ENCODE results near the gene INO80C.
A peak's percentile ranks its signal among the peaks of the same experiment; 100 is the strongest.
"Not testable (repeated sequence)": the region's sequence is repeated elsewhere in the genome, so short reads cannot be mapped to it uniquely, and the experiment has no call there.

The INO80C gene

DNA sequence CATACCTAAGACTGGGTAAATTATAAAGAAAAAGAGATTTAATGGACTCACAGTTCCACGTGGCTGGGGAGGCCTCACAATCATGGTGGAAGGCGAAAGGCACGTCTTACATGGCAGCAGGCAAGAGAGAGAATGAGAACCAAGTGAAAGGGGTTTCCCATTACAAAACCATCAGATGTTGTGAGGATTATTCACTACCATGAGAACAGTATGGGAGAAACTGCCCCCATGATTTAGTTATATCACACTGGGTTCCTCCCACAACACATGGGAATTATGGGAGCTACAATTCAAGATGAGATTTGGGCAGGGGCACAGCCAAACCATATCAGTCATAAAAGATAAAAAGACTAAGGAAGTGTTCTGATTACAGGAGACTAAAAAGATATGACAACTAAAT lies 8.5 kb downstream of the INO80C start:
- DNase-seq (ENCODE audit: low read depth in 2 of 2) = not testable (repeated sequence)

DNA sequence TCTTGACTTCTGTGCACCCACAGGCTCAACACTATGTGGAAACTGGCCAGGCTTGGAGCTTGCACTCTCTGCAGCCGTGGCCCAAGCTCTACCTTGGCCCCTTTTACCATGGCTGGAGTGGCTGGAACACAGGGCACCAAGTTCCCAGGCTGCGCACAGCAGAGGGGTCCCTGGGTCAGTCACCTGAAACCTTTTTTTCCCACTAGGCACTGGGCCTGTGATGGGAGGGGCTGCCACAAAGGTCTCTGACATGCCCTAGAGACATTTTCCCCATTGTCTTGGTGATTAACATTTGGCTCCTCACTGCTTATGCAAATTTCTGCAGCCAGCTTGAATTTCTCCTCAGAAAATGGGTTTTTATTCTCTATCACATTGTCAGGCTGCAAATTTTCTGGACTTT lies 9.4 kb downstream of the INO80C start:
- not testable (repeated sequence) for DNase-seq (ENCODE audit: low read depth in 2 of 2)

DNA sequence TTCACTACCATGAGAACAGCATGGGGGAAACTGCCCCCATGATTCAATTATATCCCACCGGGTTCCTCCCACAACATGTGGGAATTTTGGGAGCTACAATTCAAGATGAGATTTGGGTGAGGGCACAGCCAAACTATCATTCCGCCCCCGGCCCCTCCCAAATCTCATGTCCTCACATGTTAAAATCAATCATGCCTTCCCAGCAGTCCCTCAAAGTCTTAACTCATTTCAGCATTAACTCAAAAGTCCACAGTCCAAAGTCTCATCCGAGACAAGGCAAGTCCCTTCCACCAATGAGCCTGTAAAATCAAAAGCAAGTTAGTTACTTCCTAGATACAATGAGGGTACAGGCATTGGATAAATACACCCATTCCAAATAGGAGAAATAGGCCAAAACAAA lies 10.2 kb downstream of the INO80C start:
- DNase-seq (ENCODE audit: low read depth in 2 of 2) = not testable (repeated sequence)

DNA sequence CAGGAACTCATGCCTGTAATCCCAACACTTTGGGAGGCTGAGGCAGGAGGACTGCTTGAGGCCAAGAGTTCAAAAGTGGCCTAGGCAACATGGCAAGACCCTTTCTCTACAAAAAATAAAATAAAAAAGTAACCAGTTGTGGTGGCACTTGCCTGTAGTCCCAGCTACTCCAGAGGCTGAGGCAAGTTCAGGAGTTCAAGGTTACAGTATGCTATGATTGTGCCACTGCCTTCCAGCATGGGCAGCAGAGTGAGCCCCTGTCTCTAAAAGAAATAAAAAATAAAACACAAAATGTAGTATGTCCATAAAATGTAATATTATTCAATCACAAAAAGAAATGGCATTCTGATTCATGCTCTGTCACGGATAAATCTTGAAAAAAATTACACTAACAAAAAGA lies 11.9 kb downstream of the INO80C start:
- no peak for DNase-seq (ENCODE audit: low read depth in 2 of 2)

DNA sequence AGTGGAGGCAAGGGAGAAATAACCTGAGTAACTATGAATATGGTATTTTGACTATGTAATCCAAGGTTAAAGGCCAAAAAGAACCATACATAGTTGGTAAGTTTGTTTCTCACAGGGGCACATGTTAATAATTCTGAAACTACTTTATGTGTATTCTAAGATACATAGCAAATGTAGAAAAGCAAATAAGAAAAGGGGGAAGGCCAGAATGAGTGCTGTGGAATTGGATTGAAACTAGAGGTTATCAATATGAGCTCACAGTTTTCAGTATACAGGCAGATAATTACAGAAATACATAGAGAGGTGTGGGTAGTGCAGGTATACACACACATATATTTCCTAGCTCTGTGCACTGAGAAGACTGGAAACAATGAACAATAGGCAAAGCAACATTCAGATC lies 13.7 kb downstream of the INO80C start:
- DNase-seq (ENCODE audit: low read depth in 2 of 2) = no peak

DNA sequence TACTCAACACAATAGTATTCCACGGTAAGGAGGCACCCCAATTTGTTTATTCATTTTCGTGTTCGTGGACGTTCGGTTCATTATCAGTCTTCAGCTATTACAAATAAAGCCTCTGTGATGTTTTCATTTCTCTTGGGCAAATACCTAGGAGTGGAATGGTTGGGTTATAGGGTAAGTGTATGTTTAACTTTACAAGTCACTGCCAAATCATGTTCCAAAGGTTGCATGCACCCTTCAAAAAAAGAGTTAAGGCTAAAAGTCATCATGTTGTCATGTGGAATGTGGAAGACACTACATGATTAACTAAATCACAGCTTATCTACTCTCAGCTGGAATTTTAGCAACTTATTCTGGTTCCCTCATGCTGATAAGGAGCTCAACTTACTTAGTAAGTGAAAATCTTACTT lies 15.8 kb downstream of the INO80C start:
- DNase-seq (ENCODE audit: low read depth in 2 of 2) = no peak

DNA sequence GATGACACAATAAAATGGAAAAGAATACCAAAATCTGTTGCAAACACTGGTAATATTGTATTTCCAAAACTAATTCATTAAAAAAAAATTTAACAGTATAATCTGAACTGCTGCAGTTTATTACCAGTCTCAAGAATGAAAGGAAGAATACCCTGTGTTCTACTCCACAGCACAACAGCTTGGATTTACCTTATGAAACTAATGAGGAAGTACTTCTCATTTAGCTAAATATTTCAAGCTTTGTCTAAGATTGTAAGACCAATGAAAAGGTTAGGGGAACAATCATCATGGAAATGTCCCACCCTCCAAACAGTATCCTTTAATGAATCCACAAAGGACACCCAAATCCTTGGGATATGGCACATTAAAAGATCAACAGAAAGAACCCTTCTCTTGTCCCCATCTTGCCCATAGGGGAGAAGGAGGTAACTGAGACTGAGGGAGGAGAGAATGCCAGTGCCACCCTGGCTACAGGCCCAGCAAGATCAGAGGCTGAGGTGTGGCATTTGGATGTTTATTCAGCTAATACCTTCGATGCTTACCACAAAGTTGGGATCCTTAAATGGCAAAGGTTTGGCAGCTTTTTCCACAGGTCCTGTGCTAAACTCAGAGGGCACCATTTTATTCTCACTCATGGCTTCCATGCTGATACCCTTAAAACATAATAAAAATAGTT lies 17.7 kb downstream of the INO80C start:
- no peak for DNase-seq (ENCODE audit: low read depth in 2 of 2)

DNA sequence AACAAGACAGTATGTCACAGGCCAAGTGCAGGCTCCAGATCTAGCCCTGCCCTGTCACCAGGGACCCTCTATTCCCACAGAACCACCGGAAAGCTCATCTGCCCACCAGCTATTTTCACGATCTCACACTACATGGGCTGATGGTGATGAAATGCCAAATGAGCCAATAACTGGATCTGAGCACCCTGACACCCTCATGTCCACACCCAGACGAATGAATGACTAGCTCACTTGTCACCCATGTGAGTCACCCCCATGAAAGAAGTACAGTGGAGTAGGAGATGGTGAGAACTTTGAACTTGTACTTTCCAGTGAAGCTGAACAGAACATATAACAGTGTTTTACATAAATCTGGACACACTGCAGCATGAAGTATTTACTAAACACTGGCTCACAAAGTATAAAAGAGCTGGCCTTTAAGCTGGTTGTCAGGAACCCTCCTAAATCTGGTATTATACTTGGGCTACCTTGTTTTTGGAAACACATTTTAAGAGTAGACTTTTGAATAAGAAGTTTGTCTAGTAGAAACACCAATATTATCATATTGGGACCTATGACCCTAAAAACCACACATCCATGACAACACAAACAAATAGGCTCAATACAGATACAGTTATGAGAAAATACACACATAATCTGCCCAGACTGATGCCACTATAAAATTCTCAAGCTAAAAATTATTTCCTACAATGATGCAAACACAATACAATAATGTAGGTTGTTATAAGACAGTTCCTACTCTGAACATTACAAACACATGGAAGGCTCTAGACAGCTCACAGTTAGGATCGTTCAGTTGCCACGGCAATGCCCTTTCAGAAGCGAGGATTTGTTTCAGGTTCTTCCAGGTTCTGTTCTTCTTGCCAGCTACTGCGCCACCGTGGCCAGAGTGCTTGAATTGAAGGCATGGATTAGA lies 19.0 kb downstream of the INO80C start:
- DNase-seq (ENCODE audit: low read depth in 2 of 2) = peak; percentile 16 to 24

DNA sequence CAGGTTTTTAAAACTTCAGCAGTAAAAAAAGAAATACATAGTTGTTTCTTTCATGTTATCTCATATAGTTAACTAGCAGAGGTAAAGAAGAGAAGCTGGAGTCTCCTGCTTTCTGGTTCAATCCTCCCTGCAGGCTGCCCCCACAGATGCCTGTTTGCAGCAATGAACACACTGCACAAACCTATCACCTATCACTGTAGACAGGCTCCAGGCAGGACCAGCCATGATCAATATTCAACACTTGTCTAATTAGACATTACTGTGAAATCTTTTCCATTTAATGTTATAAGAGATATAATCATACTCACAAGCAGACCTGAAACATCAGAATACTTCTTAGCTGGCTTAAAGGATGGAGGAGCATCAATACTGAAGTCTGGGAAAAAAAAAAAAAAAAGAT lies 19.8 kb downstream of the INO80C start:
- DNase-seq (ENCODE audit: low read depth in 2 of 2) = no peak

DNA sequence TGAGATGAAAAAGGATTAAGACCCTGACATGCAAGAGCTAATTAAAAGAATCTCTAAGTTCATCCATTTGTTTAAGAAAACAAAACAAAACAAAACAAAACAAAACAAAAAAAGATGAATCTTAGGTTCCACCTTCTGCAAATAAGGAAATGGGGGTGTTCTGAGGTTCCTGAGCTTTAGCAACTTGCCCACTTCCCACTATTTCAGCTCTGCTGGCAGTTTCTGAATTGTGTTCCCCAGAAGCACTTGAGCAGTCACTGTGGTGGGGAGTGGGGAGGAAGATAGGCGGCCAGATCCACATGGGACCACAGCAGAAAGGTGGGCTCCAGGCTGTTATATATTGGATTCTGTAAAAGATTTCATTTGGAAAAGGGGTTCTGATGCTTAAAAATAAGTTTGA lies 20.3 kb downstream of the INO80C start:
- no peak for DNase-seq (ENCODE audit: low read depth in 2 of 2)

DNA sequence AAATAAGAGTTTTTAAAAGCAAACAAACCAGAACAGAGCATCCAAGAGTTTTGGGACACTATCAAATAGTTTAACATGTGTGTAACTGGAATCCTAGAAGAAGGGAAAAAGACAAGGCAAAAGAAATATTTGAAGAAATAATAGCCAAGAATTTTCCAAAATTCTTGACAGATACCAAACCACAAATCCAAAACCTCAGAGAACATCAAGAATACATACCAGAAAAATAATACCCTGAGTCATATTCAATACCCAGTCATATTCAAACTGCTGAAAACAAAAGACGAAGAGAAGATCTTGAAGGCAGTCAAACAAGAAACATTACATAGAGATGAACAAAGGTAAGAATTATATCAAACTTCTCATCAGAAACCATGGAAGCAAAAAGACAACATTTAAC lies 22.9 kb downstream of the INO80C start:
- no peak for DNase-seq (ENCODE audit: low read depth in 2 of 2)

DNA sequence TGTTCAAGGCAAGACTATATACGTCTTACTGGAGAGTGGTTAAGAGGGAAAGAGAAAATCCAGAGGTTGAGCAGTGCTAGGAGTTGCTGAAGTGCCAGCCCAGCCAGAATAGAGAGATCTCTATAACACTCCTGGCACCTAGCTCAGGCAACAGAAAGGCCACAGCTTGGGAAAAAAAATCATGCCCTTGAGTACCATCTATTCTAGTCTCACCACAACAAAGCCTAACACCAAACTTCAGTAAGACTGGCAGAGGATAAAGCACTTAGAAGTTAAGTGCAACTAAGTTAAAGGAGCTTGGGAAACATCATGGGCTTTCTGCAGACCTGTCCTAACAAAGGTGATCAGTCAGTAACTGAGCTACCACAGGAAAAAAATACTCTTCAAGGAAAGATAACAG lies 24.2 kb downstream of the INO80C start:
- DNase-seq (ENCODE audit: low read depth in 2 of 2) = no peak

DNA sequence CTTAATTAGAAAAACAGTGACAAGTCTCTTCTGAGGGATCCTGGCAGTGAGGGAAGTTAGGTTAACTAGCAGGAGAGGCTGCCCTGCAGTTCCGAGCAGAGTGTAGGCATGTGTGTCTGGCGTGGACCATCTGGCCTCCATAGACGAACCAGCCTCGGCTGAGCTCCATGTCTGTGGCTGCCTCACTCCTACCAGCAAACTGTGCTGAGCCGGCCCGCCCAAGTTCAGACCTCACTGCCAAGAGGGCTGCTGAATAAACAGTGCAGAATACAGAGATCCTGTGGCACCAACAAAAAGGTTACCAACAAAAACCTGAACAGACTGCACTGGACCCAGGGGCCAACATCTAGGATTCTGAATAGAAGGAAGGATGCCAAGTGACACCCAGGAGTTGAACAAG lies 27.3 kb downstream of the INO80C start:
- DNase-seq (ENCODE audit: low read depth in 2 of 2) = no peak

DNA sequence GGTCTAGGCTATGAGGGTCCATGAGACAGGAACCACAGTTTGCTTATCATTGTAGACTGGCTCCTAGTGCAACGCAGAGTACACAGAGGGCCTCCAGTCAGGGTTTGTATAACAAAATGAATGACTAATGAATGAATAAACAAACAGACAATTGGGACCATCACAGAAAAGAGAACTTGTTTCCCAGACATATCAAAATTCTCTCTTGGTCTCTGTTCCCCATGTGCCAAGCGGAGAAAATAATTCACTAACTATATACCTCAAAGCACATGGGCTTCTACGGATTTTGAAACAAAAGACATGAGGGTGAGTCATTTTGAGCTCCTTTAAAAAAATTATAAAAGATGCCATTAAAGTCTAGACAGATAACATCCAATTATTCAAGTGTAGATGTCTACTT lies 28.0 kb downstream of the INO80C start:
- DNase-seq (ENCODE audit: low read depth in 2 of 2) = no peak

DNA sequence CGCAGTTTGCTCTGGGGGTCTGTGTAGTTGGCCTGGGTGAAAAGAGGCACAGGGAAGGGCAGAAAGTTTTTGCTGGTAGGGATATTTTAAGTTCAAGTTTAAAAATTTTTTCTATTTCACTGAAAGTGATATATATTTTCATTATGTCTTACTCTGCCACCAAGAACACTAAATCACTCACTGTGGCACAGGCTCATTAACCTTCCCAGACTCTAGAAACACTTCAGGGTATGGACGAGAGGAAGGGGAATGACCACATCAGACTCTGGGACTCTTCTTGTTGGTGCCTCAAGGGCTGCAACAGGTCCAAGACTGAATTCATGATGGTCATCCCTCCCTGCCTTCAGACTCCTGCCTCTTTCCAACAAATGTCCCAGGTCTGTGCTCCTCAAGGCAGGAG lies 29.0 kb downstream of the INO80C start:
- DNase-seq (ENCODE audit: low read depth in 2 of 2) = no peak

DNA sequence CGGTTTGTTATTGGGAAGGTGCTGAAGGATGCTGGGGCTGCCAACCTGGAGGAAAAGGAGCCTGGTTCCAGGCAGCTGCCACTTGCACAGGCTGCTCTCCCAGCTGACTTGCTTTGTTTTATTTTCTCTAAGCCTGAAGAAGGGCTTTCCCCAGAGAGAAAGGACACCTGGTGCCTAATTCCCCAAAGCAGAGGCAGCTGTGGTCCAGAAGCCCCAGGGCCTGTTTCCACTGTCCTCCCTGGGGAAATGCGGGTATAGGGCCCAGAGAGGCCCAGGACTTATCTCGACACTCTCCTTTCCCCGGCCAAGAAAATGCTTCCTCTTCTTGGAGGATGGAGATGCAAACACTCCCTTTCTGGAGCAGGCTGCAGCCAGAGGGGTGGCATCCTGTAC lies 30.1 kb downstream of the INO80C start:
- no peak for DNase-seq (ENCODE audit: low read depth in 2 of 2)

DNA sequence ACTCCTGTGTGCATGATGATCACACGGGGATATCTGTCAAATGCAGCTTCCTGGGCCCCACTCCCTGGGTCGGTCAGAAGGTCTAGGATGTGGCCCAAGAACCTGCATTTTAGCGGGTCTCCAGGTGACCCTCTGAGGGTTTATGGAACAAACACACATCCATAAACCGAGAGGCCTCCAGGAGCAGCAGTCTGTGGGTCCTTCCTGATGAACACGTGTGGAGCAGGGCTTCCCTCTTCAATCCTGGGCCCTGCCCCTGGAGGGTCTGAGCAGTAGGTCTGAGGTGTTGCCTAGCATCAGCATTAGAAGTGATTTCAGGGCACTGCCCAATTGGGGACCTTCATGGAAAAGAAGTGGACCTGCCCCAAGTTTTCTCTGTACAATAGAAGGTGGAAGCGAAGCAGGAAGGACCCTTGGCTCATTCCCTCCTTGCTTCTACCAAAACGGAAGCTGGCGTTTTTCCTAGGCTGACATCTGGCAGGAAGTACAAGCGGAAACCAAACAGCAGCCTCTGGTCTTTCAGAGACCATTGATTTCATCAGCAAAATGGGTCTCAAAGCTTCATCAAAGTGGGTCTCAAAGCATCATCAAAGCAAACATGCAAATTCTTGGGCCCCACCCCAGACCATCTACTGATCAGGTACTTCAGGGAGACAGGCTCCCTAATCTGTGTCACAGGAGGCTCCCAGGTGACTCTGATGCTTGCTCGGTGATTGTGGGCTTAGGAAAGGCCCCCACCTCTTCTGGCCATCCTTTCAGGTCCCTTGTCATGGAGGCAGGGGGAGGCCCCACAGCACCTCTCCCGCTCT lies 30.7 kb downstream of the INO80C start:
- no peak for DNase-seq (ENCODE audit: low read depth in 2 of 2)

DNA sequence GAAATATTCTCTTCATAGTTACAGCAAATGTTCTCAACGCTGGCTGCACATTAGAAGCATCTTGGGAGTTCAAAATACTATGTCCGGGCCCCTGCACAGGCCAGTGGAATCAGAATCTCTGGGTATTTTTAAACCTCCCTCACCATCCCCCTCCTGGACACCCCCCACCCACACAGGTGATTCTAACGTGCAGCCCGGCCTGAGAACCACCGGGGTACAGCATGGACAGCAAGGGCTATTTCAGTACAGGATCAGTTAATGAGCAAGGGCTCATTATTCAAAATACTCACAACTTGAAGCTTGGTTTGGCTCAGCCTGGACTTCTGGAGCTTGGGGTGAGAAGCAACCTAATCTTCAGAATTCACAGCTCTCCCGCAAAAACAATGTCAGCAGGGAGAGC lies 31.4 kb downstream of the INO80C start:
- DNase-seq (ENCODE audit: low read depth in 2 of 2) = no peak

DNA sequence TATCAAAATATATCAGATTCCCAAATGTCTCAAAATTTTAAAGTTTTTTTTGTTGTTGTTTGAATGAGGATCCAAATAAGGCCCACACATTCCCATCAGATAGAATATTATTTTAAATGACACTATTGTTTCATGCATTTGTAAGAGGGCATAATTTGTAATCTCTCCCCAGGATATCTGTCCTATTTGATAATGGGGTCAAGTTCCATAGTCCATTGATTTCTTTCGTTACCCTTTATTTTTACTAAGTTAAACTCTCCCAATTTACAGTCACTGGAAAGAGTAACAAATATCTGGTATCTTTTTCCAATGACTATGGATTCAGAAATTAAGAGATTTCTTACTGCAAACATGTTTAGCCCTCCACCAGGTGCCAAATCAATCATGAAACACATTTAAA lies 32.4 kb downstream of the INO80C start:
- DNase-seq (ENCODE audit: low read depth in 2 of 2) = no peak

DNA sequence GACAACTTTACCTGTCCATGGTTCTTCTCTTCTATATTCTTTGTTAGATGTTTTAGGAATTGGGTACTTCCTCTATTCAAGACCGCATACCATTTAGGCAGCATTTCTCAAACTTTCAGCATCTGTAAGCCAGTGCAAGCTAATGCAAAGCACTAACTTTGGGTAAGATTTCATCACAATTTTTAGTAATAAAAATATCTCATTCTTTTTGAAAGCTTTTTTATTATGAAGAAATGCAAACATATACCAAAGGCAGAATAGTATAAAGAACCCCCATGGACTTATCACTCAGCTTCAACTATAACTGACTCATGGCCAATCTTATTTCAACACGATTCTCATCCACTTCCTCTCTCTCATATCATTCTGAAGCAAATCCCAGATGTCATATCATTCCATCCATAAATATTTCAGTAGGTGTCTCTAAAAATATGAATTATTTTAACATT lies 32.9 kb downstream of the INO80C start:
- no peak for DNase-seq (ENCODE audit: low read depth in 2 of 2)

DNA sequence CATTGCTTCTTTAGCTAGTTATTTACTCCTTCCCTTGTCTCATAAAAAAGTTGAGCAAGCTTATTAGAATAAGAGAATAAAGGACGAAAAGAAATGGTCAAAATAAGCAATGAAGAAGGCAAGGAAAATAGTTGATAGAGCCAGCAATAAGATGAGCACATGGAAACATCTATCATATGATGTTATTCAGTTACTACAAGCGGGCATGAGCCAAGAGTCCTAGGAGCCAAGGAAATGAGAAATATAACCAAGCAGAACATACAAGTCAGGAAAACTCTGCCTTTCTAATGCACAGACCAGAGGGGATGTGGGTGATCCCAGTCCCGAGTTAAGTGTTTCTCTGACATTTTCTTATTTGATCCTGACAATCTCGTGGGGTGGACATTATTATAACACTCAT lies 33.9 kb downstream of the INO80C start:
- no peak for DNase-seq (ENCODE audit: low read depth in 2 of 2)

DNA sequence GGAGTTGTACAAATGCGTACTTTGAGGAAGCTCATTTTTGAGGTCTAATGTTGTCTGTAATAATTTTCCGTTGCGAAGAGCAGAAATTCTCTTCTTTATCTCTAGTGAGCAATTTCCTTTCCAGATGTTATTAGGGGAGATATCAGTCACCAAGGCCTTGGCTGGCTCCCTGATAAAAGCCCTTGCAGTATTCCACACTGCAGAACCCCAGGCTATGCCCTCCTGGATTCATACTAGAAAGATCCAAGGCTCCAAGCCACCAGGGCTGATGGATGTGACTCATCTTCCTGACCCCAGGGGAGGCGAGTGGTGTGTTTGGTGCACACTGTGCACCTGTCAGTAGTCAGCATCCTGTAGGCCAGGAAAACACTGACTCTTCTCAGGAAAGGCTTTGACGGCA lies 34.7 kb downstream of the INO80C start:
- no peak for DNase-seq (ENCODE audit: low read depth in 2 of 2)

Data from stimulated activated CD8-positive, alpha-beta memory T cell treated with anti-CD3 and anti-CD28 coated beads, Interleukin-7, amount 100 ng/mL, for 4 hours (primary cell).